Keratinocyte (primary cell): ENCODE results near the gene SCAANT1. TPM values are rescaled to one million over a fixed set of nuclear protein-coding genes. Genes with fewer than 3 reads are reported as not detected.

Experiments
- DNase-seq: peaks from one replicate; pipeline ENCODE4 v3.0.0-alpha.2; 2011; ENCODE audit warnings: low read depth, missing footprints, low spot score
- FAIRE-seq: peaks from 2 replicates; lab custom pipeline; 2011; peaks lifted over from hg19 to GRCh38; lab: Jason Lieb, UNC
- H2AFZ ChIP-seq: 2 replicates; pipeline ENCODE4 v1.6.0; 2012; ENCODE audit warnings: low read length, control low read depth, inconsistent platforms; ENCODE audit not compliant: control insufficient read depth
- H3K27ac ChIP-seq: 2 replicates; pipeline ENCODE4 v1.5.1; 2011; ENCODE audit warnings: low read length; ENCODE audit not compliant: control insufficient read depth, insufficient read depth
- H3K27me3 ChIP-seq: 3 replicates; pipeline ENCODE4 v1.6.0; 2011; ENCODE audit warnings: low read length; ENCODE audit not compliant: control insufficient read depth, insufficient read depth; ENCODE audit errors: extremely low read depth
- H3K36me3 ChIP-seq, 2 experiments: 2 replicates in 1 of 2; 3 replicates in 1 of 2; pipeline ENCODE4 v1.5.1; 2011; ENCODE audit warnings: low read length in 2 of 2, mild to moderate bottlenecking in 1 of 2; ENCODE audit not compliant: control insufficient read depth in 2 of 2, insufficient read depth in 2 of 2; ENCODE audit errors: extremely low read depth in 1 of 2
- H3K4me1 ChIP-seq: 3 replicates; pipeline ENCODE4 v1.5.1; 2011; ENCODE audit warnings: low read length; ENCODE audit not compliant: control insufficient read depth, insufficient read depth; ENCODE audit errors: extremely low read depth
- H3K4me2 ChIP-seq: 3 replicates; pipeline ENCODE4 v1.6.0; 2011; ENCODE audit warnings: low read depth, low read length; ENCODE audit not compliant: control insufficient read depth, insufficient read depth; ENCODE audit errors: extremely low read depth
- H3K4me3 ChIP-seq, 3 experiments: fragments of 200-600 bp in 1 of 3; sonication (generic) in 1 of 3; 2 replicates in 2 of 3; 3 replicates in 1 of 3; pipeline ENCODE4 v1.5.1; 2011 to 2016; ENCODE audit warnings: low read length in 3 of 3, mild to moderate bottlenecking in 3 of 3, control low read depth in 2 of 3, inconsistent platforms in 1 of 3, low read depth in 1 of 3, mixed read lengths in 1 of 3, mixed run types in 1 of 3, moderate library complexity in 1 of 3; ENCODE audit not compliant: control insufficient read depth in 2 of 3, insufficient read depth in 2 of 3; ENCODE audit errors: extremely low read depth in 1 of 3
- H3K79me2 ChIP-seq: 2 replicates; pipeline ENCODE4 v1.6.0; 2012; ENCODE audit warnings: low read length; ENCODE audit not compliant: control insufficient read depth, insufficient read depth
- H3K9ac ChIP-seq: 3 replicates; pipeline ENCODE4 v1.6.0; 2011; ENCODE audit warnings: low read length; ENCODE audit not compliant: control insufficient read depth, insufficient read depth; ENCODE audit errors: extremely low read depth
- H3K9me1 ChIP-seq: 3 replicates; pipeline ENCODE4 v1.6.0; 2011; ENCODE audit warnings: low read length; ENCODE audit not compliant: control insufficient read depth, insufficient read depth; ENCODE audit errors: extremely low read depth
- H3K9me3 ChIP-seq: 2 replicates; pipeline ENCODE4 v1.5.1; 2012; ENCODE audit warnings: low read depth, low read length; ENCODE audit not compliant: control insufficient read depth
- H4K20me1 ChIP-seq: 3 replicates; pipeline ENCODE4 v1.6.0; 2011; ENCODE audit warnings: low read length; ENCODE audit not compliant: control insufficient read depth, insufficient read depth; ENCODE audit errors: extremely low read depth
- CTCF ChIP-seq, 3 experiments: IDR thresholded peaks in 1 of 3; conservative IDR thresholded peaks in 1 of 3; optimal IDR thresholded peaks in 1 of 3; 2 replicates in 2 of 3; 3 replicates in 1 of 3; pipeline versions ENCODE3 to v1.5.1; 2011; ENCODE audit warnings: low read length in 3 of 3, mild to moderate bottlenecking in 3 of 3, moderate library complexity in 2 of 3, control low read depth in 1 of 3, inconsistent platforms in 1 of 3; ENCODE audit not compliant: insufficient read depth in 2 of 3; ENCODE audit errors: extremely low read depth in 1 of 3
- EZH2 ChIP-seq: IDR thresholded peaks from one replicate; pipeline ENCODE4 v1.6.1; 2012; ENCODE audit warnings: inconsistent platforms, mild to moderate bottlenecking, low read length, moderate library complexity
- dilution Hi-C: fragments of 300-500 bp; cut with MboI; formaldehyde crosslinking; loops from one replicate; pipeline ENCODE4 v1.7.0; 2020; ENCODE audit warnings: low sequenced_read_pairs; ENCODE audit not compliant: extremely low pct_ligation_motif_present
- polyA plus RNA-seq, 5 experiments: library from polyadenylated mRNA; depleted of rRNA in 3 of 5; stranded (reverse) in 3 of 5; stranded (forward) in 1 of 5; unstranded in 1 of 5; fragments of >200 nt; gene quantifications; 1 replicate in 1 of 5; 2 replicates in 3 of 5; 3 replicates in 1 of 5; pipeline versions ENCODE4 v1.2.1 to v1.2.3, GENCODE V29; 2011 to 2012; ENCODE audit warnings: missing spikeins in 2 of 5, low read depth in 1 of 5, low replicate concordance in 1 of 5

The SCAANT1 gene
- polyA plus RNA-seq, 1 donor (not counting 4 experiments of a cell fraction or from before 2014, with no cell fraction given): not detected

- H3K79me2 ChIP-seq: peaks cover 78% of the 10 kb centered on the region
- H3K27me3 ChIP-seq: no peaks in the 10 kb centered on the region
- peaks cover 0 to 3% of the 10 kb centered on the region in 2 experiments for H3K36me3 ChIP-seq
- peaks cover 4% of the 10 kb centered on the region for H3K4me1 ChIP-seq
- TF ChIP-seq CTCF (optimal IDR thresholded peaks at IDR 0.05 in 1 of 3, IDR thresholded peaks at IDR 0.05 in 1 of 3, conservative IDR thresholded peaks at IDR 0.05 in 1 of 3; ENCODE audit: extremely low read depth in 1 of 3, insufficient read depth in 2 of 3, low read length in 3 of 3) (no peak), EZH2 (no peak)
- no peak for DNase-seq
- dilution Hi-C loops: no loop called here
- H3K9ac ChIP-seq: no peak overlapping the region
- H4K20me1 ChIP-seq: peaks cover 5% of the 10 kb centered on the region
- H3K4me2 ChIP-seq: no peak overlapping the region
- H2AFZ ChIP-seq: no peak overlapping the region
- H3K9me3 ChIP-seq: no peaks in the 10 kb centered on the region
- H3K4me3 ChIP-seq: no peak overlapping the region
- no peaks in the 10 kb centered on the region for H3K9me1 ChIP-seq
- no peak overlapping the region for H3K27ac ChIP-seq
- FAIRE-seq: no peak
Measured at GRCh38 chr3:63878394-63879060, 33.7 kb downstream of the SCAANT1 start.

- peaks cover 0 to 3% of the 10 kb centered on the region in 2 experiments for H3K36me3 ChIP-seq
- H3K27me3 ChIP-seq: no peaks in the 10 kb centered on the region
- FAIRE-seq (no peak), DNase-seq (no peak)
- TF ChIP-seq EZH2 (no peak), CTCF (optimal IDR thresholded peaks at IDR 0.05 in 1 of 3, IDR thresholded peaks at IDR 0.05 in 1 of 3, conservative IDR thresholded peaks at IDR 0.05 in 1 of 3; ENCODE audit: extremely low read depth in 1 of 3, insufficient read depth in 2 of 3, low read length in 3 of 3) (no peak)
- dilution Hi-C loops: no loop called here
- peaks cover 4% of the 10 kb centered on the region for H3K4me1 ChIP-seq
- H3K9me1 ChIP-seq: no peaks in the 10 kb centered on the region
- no peak overlapping the region for H3K4me2 ChIP-seq
- H2AFZ ChIP-seq: no peak overlapping the region
- H3K79me2 ChIP-seq: peaks cover 80% of the 10 kb centered on the region
- no peak overlapping the region for H3K27ac ChIP-seq
- no peaks in the 10 kb centered on the region for H3K9me3 ChIP-seq
- no peak overlapping the region for H3K4me3 ChIP-seq
- no peak overlapping the region for H3K9ac ChIP-seq
- peaks cover 5% of the 10 kb centered on the region for H4K20me1 ChIP-seq
Measured at GRCh38 chr3:63877737-63878393, 34.3 kb downstream of the SCAANT1 start.
